CD14-positive monocyte (primary cell): ENCODE data around the gene PRR14. TPM values are rescaled to one million over a fixed set of nuclear protein-coding genes. Genes with fewer than 3 reads are reported as not detected.

Experiments used
- DNase-seq, 3 donors: peaks; one replicate each; pipeline ENCODE4 v3.0.0-alpha.2; 2011 to 2022
- H2AFZ ChIP-seq: 2 replicates; pipeline ENCODE4 v1.6.0; 2012; ENCODE audit warnings: mild to moderate bottlenecking, low read depth, low read length, inconsistent platforms; ENCODE audit not compliant: insufficient read depth, poor library complexity, severe bottlenecking
- H3K27ac ChIP-seq, 2 donors: 1 replicate in 1 of 2; 2 replicates in 1 of 2; pipeline ENCODE4 v1.5.1; 2012 to 2013; ENCODE audit warnings: low read length in 2 of 2, control low read depth in 1 of 2, inconsistent platforms in 1 of 2, low read depth in 1 of 2, mild to moderate bottlenecking in 1 of 2
- H3K27me3 ChIP-seq, 2 donors: one replicate each; pipeline versions ENCODE4 v1.6.0 to v1.6.1; 2011 to 2013; ENCODE audit warnings: low read length in 2 of 2; ENCODE audit not compliant: control insufficient read depth in 2 of 2, insufficient read depth in 2 of 2
- H3K36me3 ChIP-seq, 2 donors: replicated peaks in 1 of 2; 1 replicate in 1 of 2; 2 replicates in 1 of 2; pipeline versions ENCODE4 v1.5.1 to v1.6.1; 2012 to 2013; ENCODE audit warnings: low read length in 2 of 2, control low read depth in 1 of 2, inconsistent platforms in 1 of 2, mild to moderate bottlenecking in 1 of 2; ENCODE audit not compliant: insufficient read depth in 2 of 2, control insufficient read depth in 1 of 2
- H3K4me1 ChIP-seq, 2 donors: 1 replicate in 1 of 2; 2 replicates in 1 of 2; pipeline versions ENCODE4 v1.5.1 to v1.6.1; 2012 to 2013; ENCODE audit warnings: low read length in 2 of 2, control low read depth in 1 of 2, inconsistent platforms in 1 of 2, mild to moderate bottlenecking in 1 of 2, moderate library complexity in 1 of 2; ENCODE audit not compliant: insufficient read depth in 2 of 2, control insufficient read depth in 1 of 2
- H3K4me2 ChIP-seq: replicated peaks from 2 replicates; pipeline ENCODE3; 2012; ENCODE audit warnings: low read length, moderate library complexity, mild to moderate bottlenecking; ENCODE audit not compliant: poor library complexity, severe bottlenecking; ENCODE audit errors: extremely low read depth
- H3K4me3 ChIP-seq, 3 experiments: fragments of 200-600 bp in 1 of 3; sonication (generic) in 1 of 3; replicated peaks in 1 of 3; 1 replicate in 2 of 3; 2 replicates in 1 of 3; pipeline ENCODE4 v1.5.1; 2011 to 2013; ENCODE audit warnings: low read length in 3 of 3, mild to moderate bottlenecking in 3 of 3, control low read depth in 2 of 3, low read depth in 2 of 3, inconsistent platforms in 1 of 3, moderate library complexity in 1 of 3
- H3K79me2 ChIP-seq: 2 replicates; pipeline ENCODE4 v1.6.0; 2012; ENCODE audit warnings: mild to moderate bottlenecking, control low read depth, inconsistent platforms, low read length, moderate library complexity; ENCODE audit not compliant: insufficient read depth
- H3K9ac ChIP-seq: 2 replicates; pipeline ENCODE4 v1.6.0; 2017; ENCODE audit warnings: low read length, mild to moderate bottlenecking; ENCODE audit not compliant: insufficient read depth, poor library complexity, severe bottlenecking
- H3K9me3 ChIP-seq, 2 donors: replicated peaks in 1 of 2; 1 replicate in 1 of 2; 2 replicates in 1 of 2; pipeline versions ENCODE4 v1.5.1 to v1.6.1; 2012 to 2013; ENCODE audit warnings: low read length in 2 of 2, control low read depth in 1 of 2; ENCODE audit not compliant: control insufficient read depth in 1 of 2, insufficient read depth in 1 of 2
- H4K20me1 ChIP-seq: 2 replicates; pipeline ENCODE4 v1.6.0; 2012; ENCODE audit warnings: mild to moderate bottlenecking, low read length, control low read depth, moderate library complexity; ENCODE audit not compliant: insufficient read depth
- H3K27ac Mint-ChIP-seq, 7 donors: one replicate each; pipeline ENCODE4 v1.8.0; 2020; ENCODE audit warnings: mild to moderate bottlenecking in 7 of 7, mixed read lengths in 7 of 7, moderate library complexity in 6 of 7, inconsistent platforms in 2 of 7
- H3K27me3 Mint-ChIP-seq, 3 donors: one replicate each; pipeline ENCODE4 v1.8.0; 2021 to 2022; ENCODE audit warnings: low read depth in 3 of 3, mild to moderate bottlenecking in 3 of 3, mixed read lengths in 3 of 3, moderate library complexity in 3 of 3, inconsistent platforms in 1 of 3
- H3K36me3 Mint-ChIP-seq, 2 donors: one replicate each; pipeline ENCODE4 v1.8.0; 2020; ENCODE audit warnings: mixed read lengths in 2 of 2, inconsistent platforms in 1 of 2, mild to moderate bottlenecking in 1 of 2
- H3K4me1 Mint-ChIP-seq: one replicate; pipeline ENCODE4 v1.8.0; 2020; ENCODE audit warnings: mild to moderate bottlenecking, mixed read lengths
- H3K4me3 Mint-ChIP-seq, 2 donors: one replicate each; pipeline ENCODE4 v1.8.0; 2020; ENCODE audit warnings: mild to moderate bottlenecking in 2 of 2, mixed read lengths in 2 of 2, moderate library complexity in 1 of 2
- H3K9me3 Mint-ChIP-seq, 7 donors: one replicate each; pipeline ENCODE4 v1.8.0; 2020 to 2022; ENCODE audit warnings: mixed read lengths in 7 of 7, mild to moderate bottlenecking in 6 of 7, moderate library complexity in 6 of 7, inconsistent platforms in 2 of 7
- CTCF ChIP-seq: fragments of 200-600 bp; IDR thresholded peaks from one replicate; pipeline ENCODE4 v1.8.0; 2022; ENCODE audit warnings: antibody characterized with exemption, mild to moderate bottlenecking
- WGBS: methylation state at CpG from one replicate; pipeline ENCODE4 v1.1.5; 2013; ENCODE audit warnings: missing lambda C conversion rate; ENCODE audit not compliant: insufficient coverage; 5-methylcytosine and 5-hydroxymethylcytosine counted together
- intact Hi-C, 2 donors: fragments of 100-400 bp; cut with micrococcal nuclease; formaldehyde crosslinking; loops; one replicate each; pipeline versions ENCODE4 v1.15.0 to v1.15.1; 2023
- polyA plus RNA-seq, 3 donors: library from polyadenylated mRNA; depleted of rRNA in 1 of 3; unstranded in 2 of 3; stranded (reverse) in 1 of 3; fragments of 300-500 nt in 2 of 3; fragments of >200 nt in 1 of 3; fragmentation: Illumina TruSeq in 2 of 3; gene quantifications; 1 replicate in 2 of 3; 2 replicates in 1 of 3; pipeline ENCODE4 v1.2.3, GENCODE V29; 2012 to 2021

Gene PRR14
- polyA plus RNA-seq, 3 donors: 6.1 to 32.6 (median 10.4) TPM

- Mint-ChIP-seq H3K27ac (peak overlapping the region in 2 of 7 donors; percentile 37 to 63), H3K27me3 (no peaks in the 10 kb centered on the region), H3K36me3 (peaks cover 69 to 93% of the 10 kb centered on the region in 2 donors), H3K4me1 (peaks cover 12% of the 10 kb centered on the region), H3K4me3 (no peak overlapping the region), H3K9me3 (no peaks in the 10 kb centered on the region)
- Histone ChIP-seq H4K20me1 (peaks cover 87% of the 10 kb centered on the region), H3K27ac (no peak overlapping the region), H3K9ac (no peak overlapping the region), H3K4me2 (no peak overlapping the region), H3K9me3 (no peaks in the 10 kb centered on the region), H2AFZ (no peak overlapping the region), H3K4me1 (peaks cover 2 to 5% of the 10 kb centered on the region in 2 donors), H3K4me3 (no peak overlapping the region), H3K79me2 (peaks cover 35% of the 10 kb centered on the region), H3K27me3 (no peaks in the 10 kb centered on the region), H3K36me3 (peaks cover 83 to 92% of the 10 kb centered on the region in 2 donors)
- intact Hi-C loops: no loop called here
- DNase-seq: no peak
- WGBS: 81% methylated on average over 3 of the region's 7 CpGs
- TF ChIP-seq CTCF: no peak
Observed at GRCh38 chr16:30666681-30667080, 15.9 kb downstream of the PRR14 start.

- Histone ChIP-seq H3K27me3 (no peaks in the 10 kb centered on the region), H3K9ac (no peak overlapping the region), H3K79me2 (peaks cover 28% of the 10 kb centered on the region), H3K9me3 (no peaks in the 10 kb centered on the region), H2AFZ (no peak overlapping the region), H3K27ac (no peak overlapping the region), H3K4me1 (no peaks in the 10 kb centered on the region), H3K4me3 (no peak overlapping the region), H3K36me3 (peaks cover 75 to 85% of the 10 kb centered on the region in 2 donors), H3K4me2 (no peak overlapping the region), H4K20me1 (peaks cover 79% of the 10 kb centered on the region)
- Mint-ChIP-seq H3K4me3 (no peak overlapping the region), H3K27ac (peak overlapping the region in 2 of 7 donors; percentile 14 to 55), H3K9me3 (no peaks in the 10 kb centered on the region), H3K27me3 (no peaks in the 10 kb centered on the region), H3K4me1 (peaks cover 7% of the 10 kb centered on the region), H3K36me3 (peaks cover 61 to 88% of the 10 kb centered on the region in 2 donors)
- intact Hi-C loops: no loop called here
- 96% methylated on average over 11 of the region's 11 CpGs for WGBS
- no peak for TF ChIP-seq CTCF
- DNase-seq: no peak
Observed at GRCh38 chr16:30667361-30667905, 16.7 kb downstream of the PRR14 start.
